Measurements from ENCODE around the gene PLPP7. TPM values are rescaled to one million over a fixed set of nuclear protein-coding genes. Genes with fewer than 3 reads are reported as not detected.

Gene PLPP7
- total RNA-seq, 2 experiments from 2014 or later, result 0.11 to 0.16 TPM

- DNase-seq (ENCODE audit: low spot score), result no peak
- Histone ChIP-seq H3K27ac (ENCODE audit: low read depth, low read length, poor library complexity, severe bottlenecking) (no peak overlapping the region), H3K79me2 (ENCODE audit: insufficient read depth, low read depth, low read length) (no peaks in the 10 kb centered on the region), H3K9me2 (ENCODE audit: insufficient read depth, low read length) (no peaks in the 10 kb centered on the region), H3K4me3 (ENCODE audit: low read depth, low read length, poor library complexity, severe bottlenecking) (no peak overlapping the region), H3K36me3 (ENCODE audit: insufficient read depth, low read length) (no peaks in the 10 kb centered on the region), H4K20me1 (ENCODE audit: insufficient read depth, low read length) (no peaks in the 10 kb centered on the region), H2AFZ (ENCODE audit: low read length) (no peak overlapping the region), H3K4me2 (ENCODE audit: low read length) (no peak overlapping the region), H3K4me1 (ENCODE audit: insufficient read depth, low read length, poor library complexity, severe bottlenecking) (peaks cover 4% of the 10 kb centered on the region), H3K9me3 (ENCODE audit: low read length) (no peaks in the 10 kb centered on the region)
- intact Hi-C loops (cut with micrococcal nuclease; ENCODE audit: unreplicated experiment), result no loop called here
- ChIA-PET POLR2A (interaction anchor here (0.6 kb wide), 1 partner anchor 123 kb away, joined by 3 read pairs; no protein-coding TSS in a partner anchor), CTCF (ENCODE audit: unreplicated experiment) (no interaction called here)
- no TSS peak for BruUV-seq (replicated peaks)
- TF ChIP-seq CTCF (conservative IDR thresholded peaks at IDR 0.05; ENCODE audit: low read length) (no peak), EZH2phosphoT487 (IDR thresholded peaks at IDR 0.05; ENCODE audit: borderline replicate concordance, low read depth, low read length) (no peak)
Observed at GRCh38 chr9:131358556-131358955, 69.0 kb downstream of the PLPP7 start.

Other genes starting within 250 kb of the PLPP7 start
- gene AIF1L, start 193.2 kb upstream of the PLPP7 start, total RNA-seq (2014; rRNA removed; shearing (Covaris generic)), result not detected in 2 replicates
- not detected in 2 replicates for gene AIF1L, start 193.2 kb upstream of the PLPP7 start, total RNA-seq (2022)
- 17.0 and 19.7 TPM in 2 replicates for gene NUP214, start 164.1 kb upstream of the PLPP7 start, total RNA-seq (2014; rRNA removed; shearing (Covaris generic))
- 67.1 and 69.6 TPM in 2 replicates for gene NUP214, start 164.1 kb upstream of the PLPP7 start, total RNA-seq (2022)
- 17.8 and 25.0 TPM in 2 replicates for gene FAM78A, start 13.2 kb upstream of the PLPP7 start, total RNA-seq (2014; rRNA removed; shearing (Covaris generic))
- gene FAM78A, start 13.2 kb upstream of the PLPP7 start, total RNA-seq (2022), result 35.0 and 38.4 TPM in 2 replicates
- 84.2 and 89.4 TPM in 2 replicates for gene PRRC2B, start 104.4 kb downstream of the PLPP7 start, total RNA-seq (2014; rRNA removed; shearing (Covaris generic))
- 210 and 224 TPM in 2 replicates for gene PRRC2B, start 104.4 kb downstream of the PLPP7 start, total RNA-seq (2022)
- 2.2 and 4.7 TPM in 2 replicates for gene POMT1, start 213.2 kb downstream of the PLPP7 start, total RNA-seq (2014; rRNA removed; shearing (Covaris generic))
- gene POMT1, start 213.2 kb downstream of the PLPP7 start, total RNA-seq (2022), result 27.1 and 27.7 TPM in 2 replicates
- gene UCK1, start 241.5 kb downstream of the PLPP7 start, total RNA-seq (2014; rRNA removed; shearing (Covaris generic)), result 29.0 and 32.9 TPM in 2 replicates
- gene UCK1, start 241.5 kb downstream of the PLPP7 start, total RNA-seq (2022), result 25.9 and 29.8 TPM in 2 replicates